Cardiac muscle cell (in vitro differentiated cells and primary cell): ENCODE results near the gene ZNF776. TPM values are rescaled to one million over a fixed set of nuclear protein-coding genes. Genes with fewer than 3 reads are reported as not detected.

ENCODE experiments used
- DNase-seq, 2 donors: peaks; one replicate each; pipeline versions ENCODE4 v3.0.0 to v3.0.0-alpha.2; 2010 to 2017; ENCODE audit warnings: low read depth in 1 of 2, low spot score in 1 of 2
- H3K27ac ChIP-seq: fragments of 200-600 bp; sonication (generic); 2 replicates; pipeline ENCODE4 v1.5.1; 2016
- H3K27me3 ChIP-seq: fragments of 200-600 bp; sonication (generic); 2 replicates; pipeline ENCODE4 v1.6.0; 2016; ENCODE audit warnings: control low read depth
- H3K36me3 ChIP-seq: fragments of 200-600 bp; sonication (generic); 2 replicates; pipeline ENCODE4 v1.5.1; 2016; ENCODE audit warnings: control low read depth
- H3K4me1 ChIP-seq: fragments of 200-600 bp; sonication (generic); 2 replicates; pipeline ENCODE4 v1.8.1; 2017; ENCODE audit warnings: low read depth, mild to moderate bottlenecking, mixed run types
- H3K4me3 ChIP-seq: fragments of 200-600 bp; sonication (generic); 2 replicates; pipeline ENCODE4 v1.5.1; 2016; ENCODE audit warnings: mild to moderate bottlenecking
- H3K9me3 ChIP-seq: fragments of 200-600 bp; sonication (generic); 2 replicates; pipeline ENCODE4 v1.5.1; 2017; ENCODE audit warnings: low read depth, mild to moderate bottlenecking, control low read depth
- polyA plus RNA-seq: library from polyadenylated mRNA; unstranded; fragments of >200 nt; fragmentation: Nextera tagmentation; extraction: Ambion mirVana; gene quantifications from 2 replicates; pipeline ENCODE4 v1.2.1, GENCODE V29; 2016
- total RNA-seq: library from RNA; depleted of rRNA; stranded (reverse); fragments of >200 nt; gene quantifications from 2 replicates; pipeline ENCODE4 v1.2.3, GENCODE V29; 2016
- TF ChIP-seq, protein P1 (sequence below): IDR thresholded peaks from 2 replicates; pipeline ENCODE4 v1.5.1; 2012; ENCODE audit warnings: low read depth, mild to moderate bottlenecking, low read length

ZNF776 gene
- total and polyA plus RNA-seq, 2 experiments from 2014 or later: 20.0 to 20.7 TPM

- Histone ChIP-seq H3K27ac (no peak overlapping the region), H3K36me3 (no peaks in the 10 kb centered on the region), H3K9me3 (no peaks in the 10 kb centered on the region), H3K27me3 (no peaks in the 10 kb centered on the region), H3K4me1 (peaks cover 8% of the 10 kb centered on the region), H3K4me3 (no peak overlapping the region)
- TF ChIP-seq, protein P1, sequence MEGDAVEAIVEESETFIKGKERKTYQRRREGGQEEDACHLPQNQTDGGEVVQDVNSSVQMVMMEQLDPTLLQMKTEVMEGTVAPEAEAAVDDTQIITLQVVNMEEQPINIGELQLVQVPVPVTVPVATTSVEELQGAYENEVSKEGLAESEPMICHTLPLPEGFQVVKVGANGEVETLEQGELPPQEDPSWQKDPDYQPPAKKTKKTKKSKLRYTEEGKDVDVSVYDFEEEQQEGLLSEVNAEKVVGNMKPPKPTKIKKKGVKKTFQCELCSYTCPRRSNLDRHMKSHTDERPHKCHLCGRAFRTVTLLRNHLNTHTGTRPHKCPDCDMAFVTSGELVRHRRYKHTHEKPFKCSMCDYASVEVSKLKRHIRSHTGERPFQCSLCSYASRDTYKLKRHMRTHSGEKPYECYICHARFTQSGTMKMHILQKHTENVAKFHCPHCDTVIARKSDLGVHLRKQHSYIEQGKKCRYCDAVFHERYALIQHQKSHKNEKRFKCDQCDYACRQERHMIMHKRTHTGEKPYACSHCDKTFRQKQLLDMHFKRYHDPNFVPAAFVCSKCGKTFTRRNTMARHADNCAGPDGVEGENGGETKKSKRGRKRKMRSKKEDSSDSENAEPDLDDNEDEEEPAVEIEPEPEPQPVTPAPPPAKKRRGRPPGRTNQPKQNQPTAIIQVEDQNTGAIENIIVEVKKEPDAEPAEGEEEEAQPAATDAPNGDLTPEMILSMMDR: no peak
- DNase-seq: no peak
These were observed 54.1 kb downstream of the ZNF776 start for GRCh38 chr19:57800696-57801095.

GRCh38 chr19:57802269-57802668 lies 55.7 kb downstream of the ZNF776 start:
- Histone ChIP-seq H3K9me3 (no peaks in the 10 kb centered on the region), H3K36me3 (no peaks in the 10 kb centered on the region), H3K4me3 (no peak overlapping the region), H3K27ac (peak overlapping the region; percentile 28), H3K27me3 (no peaks in the 10 kb centered on the region), H3K4me1 (peaks cover 8% of the 10 kb centered on the region)
- TF ChIP-seq, protein P1: no peak
- DNase-seq: no peak

DNA sequence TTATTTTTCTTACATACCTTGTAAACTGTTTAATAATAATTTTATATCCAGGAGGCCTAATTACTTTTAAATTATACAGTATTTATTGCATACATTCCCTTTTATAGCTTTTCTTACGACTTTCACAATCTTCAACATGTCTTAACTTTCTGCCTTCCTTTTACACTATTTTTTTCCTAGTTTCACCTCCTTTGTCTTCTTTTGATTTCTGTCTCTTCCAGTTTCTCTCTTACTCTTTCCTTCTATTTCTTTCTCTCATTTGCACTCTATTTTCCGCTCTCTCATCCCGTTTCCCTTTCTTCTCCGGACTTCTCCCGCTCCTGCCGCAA lies 56.6 kb downstream of the ZNF776 start:
- no peaks in the 10 kb centered on the region for H3K27me3 ChIP-seq
- peaks cover 8% of the 10 kb centered on the region for H3K4me1 ChIP-seq

GRCh38 chr19:57803594-57804325 lies 57.1 kb downstream of the ZNF776 start:
- DNase-seq: peak; percentile 36 to 92
- Histone ChIP-seq H3K36me3 (no peaks in the 10 kb centered on the region), H3K27ac (peak overlapping the region; percentile 91), H3K9me3 (no peaks in the 10 kb centered on the region), H3K4me1 (peaks cover 8% of the 10 kb centered on the region), H3K27me3 (no peaks in the 10 kb centered on the region), H3K4me3 (peak overlapping the region; percentile 41)
- TF ChIP-seq, protein P1: no peak

More for the DNA sequence above, 56.6 kb downstream of the ZNF776 start:
- peak overlapping the region; percentile 91 for H3K27ac ChIP-seq
- peak overlapping the region; percentile 41 for H3K4me3 ChIP-seq
- H3K36me3 ChIP-seq: no peaks in the 10 kb centered on the region
- no peaks in the 10 kb centered on the region for H3K9me3 ChIP-seq
- TF ChIP-seq, protein P1: no peak
- no peak for DNase-seq

DNA sequence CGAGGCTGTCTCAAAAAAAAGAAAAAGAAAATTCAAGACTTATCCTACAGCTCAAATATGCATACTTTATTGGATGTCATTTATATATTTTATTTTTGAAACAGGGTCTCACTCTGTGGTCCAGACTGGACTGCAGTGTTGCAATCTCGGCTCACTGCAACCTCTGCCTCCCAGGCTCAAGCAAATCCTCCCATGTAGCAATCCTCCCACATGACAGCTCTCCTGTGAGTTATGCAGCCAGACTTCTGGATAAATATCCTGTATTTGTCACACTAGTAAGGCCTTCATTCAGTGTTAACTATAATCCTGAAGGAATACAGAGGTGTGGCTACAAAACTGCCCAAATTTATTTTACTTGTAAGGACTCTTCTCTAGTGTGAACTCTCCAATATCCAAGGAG lies 60.9 kb downstream of the ZNF776 start:
- peak in 1 of 2 donors; percentile 67 for DNase-seq
- Histone ChIP-seq H3K27ac (no peak overlapping the region), H3K36me3 (peaks cover 6% of the 10 kb centered on the region), H3K4me3 (no peak overlapping the region), H3K4me1 (peaks cover 17% of the 10 kb centered on the region), H3K27me3 (no peaks in the 10 kb centered on the region), H3K9me3 (no peaks in the 10 kb centered on the region)
- TF ChIP-seq, protein P1: no peak

Other genes with a start within 250 kb of the ZNF776 start
- 25.4 and 34.2 TPM in 2 replicates for gene ZNF773, start 246.9 kb upstream of the ZNF776 start, total RNA-seq
- gene ZNF773, start 246.9 kb upstream of the ZNF776 start, polyA plus RNA-seq: 12.4 and 13.3 TPM in 2 replicates
- 5.0 and 7.5 TPM in 2 replicates for gene ZNF549, start 219.5 kb upstream of the ZNF776 start, total RNA-seq
- gene ZNF549, start 219.5 kb upstream of the ZNF776 start, polyA plus RNA-seq: 7.5 and 10.1 TPM in 2 replicates
- 42.6 and 62.4 TPM in 2 replicates for gene ZNF550, start 187.0 kb upstream of the ZNF776 start, total RNA-seq
- gene ZNF550, start 187.0 kb upstream of the ZNF776 start, polyA plus RNA-seq: 9.8 and 9.9 TPM in 2 replicates
- gene ZNF416, start 167.9 kb upstream of the ZNF776 start, total RNA-seq: 6.8 and 7.8 TPM in 2 replicates
- 6.2 and 7.6 TPM in 2 replicates for gene ZNF416, start 167.9 kb upstream of the ZNF776 start, polyA plus RNA-seq
- gene ZIK1, start 162.7 kb upstream of the ZNF776 start, total RNA-seq: 16.0 and 18.2 TPM in 2 replicates
- 11.7 and 13.9 TPM in 2 replicates for gene ZIK1, start 162.7 kb upstream of the ZNF776 start, polyA plus RNA-seq
- 7.1 and 9.3 TPM in 2 replicates for gene ZNF530, start 146.9 kb upstream of the ZNF776 start, total RNA-seq
- gene ZNF530, start 146.9 kb upstream of the ZNF776 start, polyA plus RNA-seq: 6.4 and 6.5 TPM in 2 replicates
- 55.0 and 76.0 TPM in 2 replicates for gene ZNF134, start 132.6 kb upstream of the ZNF776 start, total RNA-seq
- gene ZNF134, start 132.6 kb upstream of the ZNF776 start, polyA plus RNA-seq: 18.6 and 27.4 TPM in 2 replicates
- 25.4 and 30.0 TPM in 2 replicates for gene ZNF211, start 113.6 kb upstream of the ZNF776 start, total RNA-seq
- 22.6 and 38.5 TPM in 2 replicates for gene ZNF211, start 113.6 kb upstream of the ZNF776 start, polyA plus RNA-seq
- not detected in 2 replicates for gene ZSCAN4, start 77.9 kb upstream of the ZNF776 start, total RNA-seq
- not detected in 2 replicates for gene ZSCAN4, start 77.9 kb upstream of the ZNF776 start, polyA plus RNA-seq
- gene ZNF551, start 64.8 kb upstream of the ZNF776 start, total RNA-seq: 9.9 and 11.8 TPM in 2 replicates
- gene ZNF551, start 64.8 kb upstream of the ZNF776 start, polyA plus RNA-seq: 4.0 and 4.4 TPM in 2 replicates
- gene ZNF154, start 37.6 kb upstream of the ZNF776 start, total RNA-seq: 14.0 and 20.1 TPM in 2 replicates
- gene ZNF154, start 37.6 kb upstream of the ZNF776 start, polyA plus RNA-seq: 11.1 and 16.3 TPM in 2 replicates
- gene ZNF671, start 19.2 kb upstream of the ZNF776 start, total RNA-seq: 14.4 and 24.2 TPM in 2 replicates
- 16.7 and 19.3 TPM in 2 replicates for gene ZNF671, start 19.2 kb upstream of the ZNF776 start, polyA plus RNA-seq
- gene ZNF586, start 22.9 kb downstream of the ZNF776 start, total RNA-seq: 15.0 and 17.1 TPM in 2 replicates
- gene ZNF586, start 22.9 kb downstream of the ZNF776 start, polyA plus RNA-seq: 8.4 and 10.0 TPM in 2 replicates
- 3.8 and 6.6 TPM in 2 replicates for gene ZNF552, start 68.1 kb downstream of the ZNF776 start, total RNA-seq
- 10.5 and 13.4 TPM in 2 replicates for gene ZNF552, start 68.1 kb downstream of the ZNF776 start, polyA plus RNA-seq
- gene ZNF587B, start 83.5 kb downstream of the ZNF776 start, total RNA-seq: 8.5 and 12.9 TPM in 2 replicates
- gene ZNF587B, start 83.5 kb downstream of the ZNF776 start, polyA plus RNA-seq: 2.8 and 3.1 TPM in 2 replicates
- 14.0 and 17.2 TPM in 2 replicates for gene ZNF587, start 103.0 kb downstream of the ZNF776 start, total RNA-seq
- 12.6 and 22.6 TPM in 2 replicates for gene ZNF587, start 103.0 kb downstream of the ZNF776 start, polyA plus RNA-seq
- 13.6 and 14.8 TPM in 2 replicates for gene ZNF814, start 142.2 kb downstream of the ZNF776 start, total RNA-seq
- gene ZNF814, start 142.2 kb downstream of the ZNF776 start, polyA plus RNA-seq: 32.4 and 45.7 TPM in 2 replicates
- 11.8 and 17.8 TPM in 2 replicates for gene ZNF417, start 169.8 kb downstream of the ZNF776 start, total RNA-seq
- gene ZNF417, start 169.8 kb downstream of the ZNF776 start, polyA plus RNA-seq: 4.8 and 7.7 TPM in 2 replicates
- 14.6 and 19.7 TPM in 2 replicates for gene ZNF418, start 188.6 kb downstream of the ZNF776 start, total RNA-seq
- 6.1 and 13.8 TPM in 2 replicates for gene ZNF418, start 188.6 kb downstream of the ZNF776 start, polyA plus RNA-seq
- 12.5 and 13.6 TPM in 2 replicates for gene ZNF256, start 200.9 kb downstream of the ZNF776 start, total RNA-seq
- gene ZNF256, start 200.9 kb downstream of the ZNF776 start, polyA plus RNA-seq: 7.0 and 10.0 TPM in 2 replicates
- 1.3 and 1.4 TPM in 2 replicates for gene C19orf18, start 227.7 kb downstream of the ZNF776 start, total RNA-seq
- gene C19orf18, start 227.7 kb downstream of the ZNF776 start, polyA plus RNA-seq: 2.4 and 3.6 TPM in 2 replicates